Activated CD8-positive, alpha-beta memory T cell treated with anti-CD3 and anti-CD28 coated beads, Interleukin-2, amount 50 U/mL, for 24 hours (primary cell): ENCODE measurements around the gene NPFFR1.

Source experiments
- DNase-seq: peaks from one replicate; pipeline ENCODE4 v3.0.0-alpha.2; 2020; ENCODE audit errors: extremely low read depth

Gene NPFFR1, protein sequence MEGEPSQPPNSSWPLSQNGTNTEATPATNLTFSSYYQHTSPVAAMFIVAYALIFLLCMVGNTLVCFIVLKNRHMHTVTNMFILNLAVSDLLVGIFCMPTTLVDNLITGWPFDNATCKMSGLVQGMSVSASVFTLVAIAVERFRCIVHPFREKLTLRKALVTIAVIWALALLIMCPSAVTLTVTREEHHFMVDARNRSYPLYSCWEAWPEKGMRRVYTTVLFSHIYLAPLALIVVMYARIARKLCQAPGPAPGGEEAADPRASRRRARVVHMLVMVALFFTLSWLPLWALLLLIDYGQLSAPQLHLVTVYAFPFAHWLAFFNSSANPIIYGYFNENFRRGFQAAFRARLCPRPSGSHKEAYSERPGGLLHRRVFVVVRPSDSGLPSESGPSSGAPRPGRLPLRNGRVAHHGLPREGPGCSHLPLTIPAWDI

DNA sequence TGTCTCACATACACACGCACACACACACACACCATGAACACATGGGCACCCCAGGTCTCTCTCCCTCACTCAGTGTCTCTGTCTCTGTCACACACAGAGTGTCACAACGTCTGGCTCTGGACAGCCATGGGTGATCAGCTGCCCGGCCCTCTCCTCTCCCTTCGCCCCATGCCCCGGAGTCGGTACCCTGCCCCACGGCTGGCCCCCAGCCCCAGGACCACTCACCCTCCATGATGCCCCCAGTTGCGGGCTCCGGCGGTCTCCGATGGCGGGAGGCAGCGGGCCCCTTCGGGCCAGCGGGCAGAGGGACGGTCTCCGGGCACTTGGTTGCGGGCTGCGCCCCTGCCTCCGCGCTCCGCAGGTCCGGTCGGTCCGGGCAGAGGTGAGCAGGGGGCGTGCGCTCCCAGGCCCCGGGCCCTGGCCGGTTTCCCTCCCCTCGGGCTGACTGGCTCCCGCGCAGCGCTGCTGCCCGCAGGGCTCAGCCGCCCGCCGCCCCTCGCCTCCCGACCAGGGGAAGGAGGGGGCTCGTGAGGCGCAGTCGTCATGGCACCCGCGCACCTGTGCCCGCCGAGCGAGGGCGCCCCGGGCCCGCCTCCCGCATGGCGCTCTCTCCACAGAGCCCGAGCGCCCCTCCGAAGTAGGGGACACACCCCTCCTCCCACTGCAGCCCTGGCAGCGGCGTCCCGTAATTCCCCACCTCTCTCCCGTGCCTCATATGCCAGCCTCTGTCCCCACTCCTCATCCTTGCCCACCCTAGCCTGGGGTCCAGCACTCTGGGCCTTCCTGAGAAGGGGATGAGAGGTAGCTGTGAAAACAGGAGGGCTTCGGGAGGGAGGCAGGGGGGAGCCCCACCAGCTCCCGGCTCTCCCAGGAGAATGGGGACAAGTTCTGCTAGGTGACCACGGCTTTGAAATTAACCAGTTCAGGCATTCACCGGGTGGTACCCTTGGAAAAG, at the start of gene NPFFR1:
Gene NPFFR1, minus strand, starts transcription at position 560 of the 955 bp plus-strand sequence. Its CDS starts 328 bp downstream, at position 232.
- no peak for DNase-seq

DNA sequence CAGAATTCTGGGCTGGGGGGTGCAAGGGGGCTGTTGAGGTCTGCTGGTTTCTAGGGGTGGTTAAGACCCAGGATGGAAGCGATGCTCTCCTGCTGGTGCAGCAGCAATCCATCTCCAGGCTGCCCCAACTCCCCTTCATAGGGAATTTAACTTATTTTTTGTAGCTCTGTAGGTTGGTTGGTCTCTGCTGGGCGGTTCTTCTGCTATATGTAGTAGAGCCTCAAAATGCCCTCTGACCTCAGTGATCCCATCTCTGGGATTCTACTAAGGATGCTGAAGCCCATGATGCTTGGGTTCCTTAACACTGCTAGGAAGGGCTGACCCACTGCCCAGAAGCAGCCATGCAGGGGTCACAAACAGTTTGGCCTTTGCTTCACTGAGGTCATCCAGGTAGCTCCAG, 49.5 kb upstream of the NPFFR1 start:
- no peak for DNase-seq

DNA sequence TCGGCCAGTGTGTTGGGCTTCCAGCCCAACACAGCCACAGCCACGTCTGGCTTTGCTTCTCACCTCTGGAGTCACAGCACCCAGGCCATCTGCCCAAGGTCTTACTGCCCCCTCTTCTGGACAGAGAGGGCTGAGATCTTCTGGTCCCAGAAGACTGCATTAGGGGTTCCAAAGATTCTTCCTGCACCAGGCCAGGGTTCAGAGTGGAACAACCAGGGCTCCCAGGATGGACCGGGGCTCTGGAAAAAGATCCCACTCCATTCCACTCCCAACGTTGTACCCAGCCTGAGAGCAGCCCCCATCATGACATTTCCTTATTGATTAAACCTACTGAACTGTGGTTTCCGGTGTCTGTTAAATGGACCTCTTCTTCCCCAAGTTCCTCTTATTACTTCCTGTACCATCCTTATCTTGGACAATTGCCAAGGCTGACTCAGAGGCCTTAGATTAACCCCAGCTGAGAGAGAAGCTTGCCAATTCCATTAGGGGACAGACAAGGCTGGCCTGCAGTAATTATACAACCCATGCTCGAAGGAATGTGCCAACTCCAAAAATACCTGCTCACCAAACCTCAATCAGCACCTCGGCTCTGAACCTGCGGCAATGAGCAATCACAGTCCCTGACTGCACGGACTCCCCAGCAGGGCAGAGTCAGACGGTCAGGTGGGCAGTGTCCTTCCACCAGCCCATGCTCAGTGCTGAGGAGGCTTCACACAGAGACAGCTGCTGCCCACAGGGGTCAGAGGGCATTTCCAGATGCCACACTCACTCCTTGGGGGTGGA, 47.9 kb upstream of the NPFFR1 start:
- DNase-seq: no peak

DNA sequence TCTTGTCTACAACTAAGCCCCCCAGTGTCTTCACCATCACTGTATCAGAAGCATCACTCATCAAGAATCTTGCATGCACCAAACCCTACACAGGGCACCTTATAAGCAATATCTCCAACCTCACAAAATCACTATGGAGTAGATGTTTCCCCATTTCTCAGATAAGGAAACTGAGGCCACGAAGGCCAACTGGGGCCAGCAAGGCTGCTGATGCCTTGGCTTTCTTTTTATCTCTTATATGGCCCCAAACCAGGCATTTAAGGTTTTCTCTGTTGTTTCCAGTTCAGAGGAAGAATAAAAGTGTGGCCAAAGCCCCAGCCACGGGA, 47.3 kb upstream of the NPFFR1 start:
- DNase-seq: no peak

DNA sequence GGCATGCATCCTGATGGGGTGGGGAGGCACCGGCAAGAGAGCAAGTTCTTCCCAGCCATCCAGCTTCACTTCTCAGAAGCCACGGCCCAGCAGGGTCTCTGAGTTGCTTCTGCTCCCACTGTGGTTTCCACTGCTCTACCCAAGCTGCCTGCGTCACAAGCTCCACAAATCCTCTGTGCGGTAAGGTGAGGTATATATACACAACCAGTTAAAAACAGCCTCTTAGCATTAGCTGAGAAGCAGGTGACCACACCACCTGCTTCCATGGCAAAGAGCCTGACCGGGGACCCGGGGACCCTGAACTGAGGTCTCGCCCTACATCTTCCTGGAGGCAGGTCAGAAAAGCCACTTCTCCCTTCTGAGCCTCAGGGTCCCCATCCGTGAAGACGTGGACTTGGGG, 46.9 kb upstream of the NPFFR1 start:
- DNase-seq: no peak

DNA sequence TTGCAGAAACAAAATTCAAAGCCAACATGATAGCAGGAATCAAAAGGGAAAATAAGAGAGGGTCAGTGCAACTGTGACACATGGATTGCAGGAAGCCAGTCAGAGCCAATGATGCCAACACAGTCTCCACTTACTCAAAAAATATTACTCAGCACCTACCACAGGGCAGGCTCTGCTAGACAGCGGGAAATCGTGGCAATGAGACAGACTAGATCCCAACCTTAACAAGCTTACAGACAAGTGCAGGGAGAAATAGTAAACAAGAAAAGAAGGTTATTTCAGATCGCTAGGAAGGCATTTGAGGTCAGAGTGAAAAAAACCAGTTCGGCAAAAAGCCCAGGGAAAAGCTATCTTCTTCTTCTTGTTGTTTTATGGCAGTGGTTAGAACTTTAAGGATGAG, 45.2 kb upstream of the NPFFR1 start:
- DNase-seq: no peak

DNA sequence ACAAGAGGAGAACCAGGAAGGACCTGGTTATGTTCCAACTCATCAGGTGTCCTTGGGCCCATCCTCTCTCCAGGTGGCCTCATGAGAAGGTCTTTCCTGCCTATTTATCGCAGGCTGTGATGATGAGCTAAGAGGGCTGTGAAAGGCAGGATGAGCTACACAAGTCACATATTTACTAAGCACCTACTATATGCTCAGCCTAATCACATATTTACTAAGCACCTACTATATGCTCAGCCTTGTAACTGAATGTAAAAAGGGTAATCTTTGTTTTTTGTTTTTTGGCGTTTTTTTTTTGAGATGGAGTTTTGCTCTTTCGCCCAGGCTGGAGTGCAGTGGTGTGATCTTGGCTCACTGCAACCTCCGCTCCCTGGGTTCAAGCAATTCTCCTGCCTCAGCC, 44.2 kb upstream of the NPFFR1 start:
- no peak for DNase-seq

DNA sequence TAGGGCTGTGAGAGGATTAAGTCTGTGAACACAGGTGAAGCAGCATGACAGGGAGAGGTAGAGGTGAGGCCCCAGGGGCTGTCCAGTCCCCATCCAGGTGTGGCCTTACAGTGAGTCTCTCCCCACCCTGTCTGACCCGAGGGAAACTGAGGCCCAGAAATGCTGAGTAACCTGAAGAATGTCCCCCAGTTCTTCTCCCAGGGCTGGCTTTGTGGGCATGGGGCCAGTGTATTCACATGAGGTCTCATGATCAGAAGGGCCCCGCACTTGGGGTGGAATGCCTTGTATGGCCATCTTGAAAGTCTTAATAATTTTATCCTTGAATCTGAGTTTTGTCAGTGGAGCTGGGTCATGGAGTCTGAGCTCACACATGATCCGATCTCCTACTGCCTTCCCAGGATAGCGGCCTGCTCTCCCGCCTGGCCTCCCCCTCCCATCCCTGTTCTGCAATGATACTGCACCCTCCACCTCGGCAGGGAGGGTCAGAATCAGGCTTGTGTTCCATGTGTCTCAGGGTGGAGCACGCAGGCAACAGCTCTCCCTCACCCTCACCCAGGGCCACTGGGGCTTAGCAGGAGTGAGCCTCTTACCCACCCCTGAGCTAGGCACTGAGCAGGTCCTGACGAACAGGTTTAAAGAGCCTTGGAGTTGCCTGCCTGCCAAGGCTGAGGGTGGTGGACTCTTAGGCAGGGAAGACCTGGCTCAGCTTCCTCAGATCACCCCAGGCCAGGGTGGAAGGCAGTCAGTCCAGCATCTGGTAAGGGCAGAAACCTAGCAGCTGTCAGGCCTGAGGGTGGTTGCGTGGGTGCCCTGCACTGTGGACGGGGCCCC, 41.4 kb upstream of the NPFFR1 start:
- no peak for DNase-seq

DNA sequence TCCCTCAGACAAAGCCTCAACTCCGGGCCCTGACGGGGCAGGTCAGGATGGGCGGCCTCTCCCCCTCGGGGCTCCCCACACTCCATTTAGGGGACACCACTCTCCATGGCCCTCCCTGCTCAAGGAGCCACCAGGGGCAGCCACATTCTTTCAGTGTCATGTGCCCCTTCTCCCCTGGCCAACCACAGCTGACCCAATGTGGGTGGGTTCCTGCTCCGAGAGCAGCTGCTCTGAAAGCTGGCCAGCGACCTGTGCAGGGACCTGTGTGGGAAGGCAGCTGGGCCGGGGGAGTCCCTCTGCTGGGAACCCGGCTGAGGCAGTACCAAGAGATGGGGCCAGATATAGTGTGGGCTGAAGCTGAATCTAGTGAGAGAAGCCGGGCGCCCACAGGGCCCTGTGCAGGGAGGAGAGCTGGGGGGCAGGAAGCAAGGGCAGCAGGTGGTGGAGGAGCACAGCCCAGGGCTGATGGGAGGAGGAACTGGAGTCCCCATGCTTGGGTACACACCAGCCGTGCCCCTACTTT, 40.6 kb upstream of the NPFFR1 start:
- DNase-seq: no peak

DNA sequence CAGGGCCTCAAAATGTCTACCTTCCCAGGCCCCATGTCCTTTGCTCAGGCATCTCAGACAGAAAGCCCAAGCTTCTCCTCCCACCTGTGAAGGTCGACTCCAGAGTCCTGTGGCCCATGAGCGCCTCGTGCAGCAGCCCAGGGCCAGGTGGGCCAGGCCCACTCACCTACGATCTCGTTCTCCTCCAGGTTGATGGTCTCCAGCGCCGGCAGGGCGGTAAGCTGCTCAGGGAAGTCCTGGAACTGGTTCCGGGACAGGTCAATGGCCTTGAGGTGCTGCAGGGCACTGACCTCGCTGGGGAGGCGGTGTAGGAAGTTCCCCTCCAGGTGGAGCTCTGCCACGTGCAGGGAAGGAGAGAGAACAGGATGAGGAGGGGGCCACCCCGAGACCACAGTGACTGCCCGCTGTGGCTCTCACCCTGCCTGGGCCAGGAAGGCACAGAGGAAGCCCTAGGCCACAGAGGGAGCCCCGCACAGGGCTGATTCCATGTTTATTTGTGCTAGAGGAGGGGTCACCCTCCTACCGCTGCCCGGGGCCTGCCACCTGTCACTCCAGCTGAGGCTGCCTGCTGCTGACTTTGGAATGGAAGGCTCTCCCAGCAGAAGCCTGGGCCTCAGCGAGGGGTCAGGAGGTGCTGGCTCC, 40.0 kb upstream of the NPFFR1 start:
- DNase-seq: no peak

DNA sequence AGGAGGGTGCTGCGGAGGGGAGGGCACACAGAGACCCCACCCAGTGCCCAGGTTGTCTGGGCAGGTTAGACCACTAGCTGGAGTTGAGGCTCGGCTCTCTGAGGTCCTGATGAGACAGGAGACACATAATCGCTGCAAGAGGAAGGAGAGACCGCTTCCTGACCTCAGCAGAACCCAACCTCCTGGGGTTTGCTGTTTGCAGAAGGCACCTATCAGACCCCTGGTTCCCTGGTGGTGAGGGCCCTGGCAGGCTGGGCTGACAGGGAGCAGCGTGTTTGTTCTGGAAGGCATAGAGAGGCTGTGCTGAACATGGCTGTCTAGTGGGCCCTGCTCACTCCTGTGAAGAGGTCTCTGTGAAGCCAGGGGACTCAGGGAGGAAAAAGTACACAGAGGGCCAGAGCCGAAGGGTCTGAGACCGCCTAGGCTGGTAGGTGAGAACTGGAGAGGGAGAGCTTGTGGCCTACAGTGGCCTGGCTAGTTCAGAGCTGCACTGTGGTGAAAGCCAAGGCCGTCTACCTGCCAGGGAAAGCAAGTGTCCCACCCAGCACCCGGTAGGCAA, 39.4 kb upstream of the NPFFR1 start:
- DNase-seq: no peak

DNA sequence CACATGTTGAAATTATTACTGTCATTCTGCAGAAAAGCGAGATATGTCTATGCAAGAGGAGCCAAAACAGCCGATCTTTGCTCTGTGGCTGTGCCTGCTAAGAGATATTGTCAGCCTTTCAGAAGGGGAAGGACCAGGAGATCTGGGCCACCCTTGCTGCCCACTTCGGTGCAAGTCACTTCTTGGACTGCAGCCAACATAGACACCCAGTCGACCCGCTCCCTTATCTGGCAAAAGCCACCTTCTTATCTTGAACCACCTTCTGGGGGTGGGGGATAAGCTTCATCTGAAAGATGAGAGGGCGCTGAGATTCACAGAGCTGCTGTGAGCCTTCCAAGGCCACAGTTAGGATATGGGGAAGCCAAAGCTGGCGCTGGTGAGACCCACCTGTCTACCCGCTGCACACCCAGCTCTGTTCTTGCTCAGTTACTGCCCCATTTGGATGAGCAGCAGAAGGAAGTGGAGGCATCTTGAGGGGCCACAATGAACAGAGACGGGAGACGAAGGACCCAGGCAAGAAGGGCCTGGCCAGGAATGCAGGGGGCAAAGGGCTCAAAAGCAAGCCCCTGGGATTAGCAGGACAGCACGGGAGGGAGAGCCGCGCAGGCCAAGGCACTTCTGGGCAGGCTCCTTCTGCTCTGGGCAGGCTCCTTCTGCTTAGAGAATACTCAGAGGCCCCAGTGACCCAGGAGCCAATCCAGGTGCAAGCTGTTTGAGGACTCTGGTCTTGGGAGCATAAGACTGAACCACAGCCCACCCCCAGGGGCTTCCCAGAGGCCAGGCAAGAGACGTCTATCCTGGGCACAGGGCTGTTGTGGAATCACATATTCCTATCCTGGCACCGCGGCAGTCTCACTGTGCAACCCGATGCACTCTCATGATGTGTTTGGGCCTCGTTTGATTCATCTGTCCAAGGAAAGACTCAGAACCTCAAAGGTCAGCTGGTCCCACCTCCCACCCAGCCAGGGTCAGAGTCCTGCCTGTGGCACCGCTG, 38.4 kb upstream of the NPFFR1 start:
- DNase-seq: no peak

DNA sequence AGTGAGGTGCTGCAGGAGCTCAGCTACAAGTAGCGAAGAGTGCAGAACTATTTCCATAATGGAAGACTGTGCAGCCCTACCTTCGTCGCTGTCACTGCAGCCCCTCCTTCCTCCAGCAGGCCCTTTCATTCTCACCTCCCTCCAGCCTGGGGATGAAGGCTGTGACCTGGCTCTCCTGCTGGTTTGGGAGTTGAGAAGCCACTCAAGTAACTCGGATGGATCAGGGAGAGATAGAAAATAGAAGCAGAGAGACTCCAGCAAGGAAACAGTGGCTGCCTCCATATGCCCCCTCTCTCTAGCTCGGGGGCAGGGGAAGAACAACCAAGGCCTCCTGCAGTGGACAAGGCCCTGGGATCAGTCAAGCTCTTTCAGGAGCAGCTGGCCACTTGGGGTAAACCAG, 37.4 kb upstream of the NPFFR1 start:
- no peak for DNase-seq

DNA sequence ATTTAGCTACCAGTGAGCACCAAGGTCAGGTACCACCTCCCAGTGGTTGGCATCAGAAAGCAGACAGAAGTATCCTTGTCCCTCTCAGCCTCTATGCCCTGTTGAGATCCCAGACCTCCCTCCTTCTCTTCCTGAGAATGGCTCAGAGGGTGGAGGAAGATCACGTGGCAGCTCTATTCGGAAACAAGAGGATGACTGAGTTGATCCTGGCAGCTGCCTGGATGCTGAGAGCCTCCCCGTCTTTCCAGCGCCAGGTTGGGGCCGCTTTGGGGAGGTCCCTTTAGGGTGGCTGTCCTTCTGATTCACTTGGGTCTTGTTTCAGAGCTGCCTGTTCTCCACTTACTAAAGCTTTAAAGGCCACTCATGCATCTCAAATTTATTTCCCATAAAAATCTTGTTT, 36.9 kb upstream of the NPFFR1 start:
- no peak for DNase-seq

DNA sequence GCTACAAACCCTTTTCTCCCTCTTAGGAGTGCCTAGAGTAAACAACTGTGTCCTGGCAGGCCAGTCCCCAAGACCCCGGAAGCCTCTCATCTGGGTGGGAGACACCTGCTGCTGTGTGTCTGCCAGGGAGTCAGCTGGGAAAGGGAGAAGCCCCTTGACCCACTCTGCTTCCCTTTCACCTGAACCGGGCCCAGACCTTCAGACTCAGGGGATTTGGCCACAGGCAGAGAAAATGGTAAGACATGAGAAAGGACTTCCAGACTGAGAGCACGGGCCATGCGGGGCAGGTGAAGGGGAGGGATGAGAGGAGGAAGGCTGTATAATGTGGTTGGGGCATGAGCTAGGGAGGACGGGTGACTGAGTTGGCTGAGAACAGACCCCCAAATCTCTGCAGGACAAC, 36.0 kb upstream of the NPFFR1 start:
- no peak for DNase-seq

DNA sequence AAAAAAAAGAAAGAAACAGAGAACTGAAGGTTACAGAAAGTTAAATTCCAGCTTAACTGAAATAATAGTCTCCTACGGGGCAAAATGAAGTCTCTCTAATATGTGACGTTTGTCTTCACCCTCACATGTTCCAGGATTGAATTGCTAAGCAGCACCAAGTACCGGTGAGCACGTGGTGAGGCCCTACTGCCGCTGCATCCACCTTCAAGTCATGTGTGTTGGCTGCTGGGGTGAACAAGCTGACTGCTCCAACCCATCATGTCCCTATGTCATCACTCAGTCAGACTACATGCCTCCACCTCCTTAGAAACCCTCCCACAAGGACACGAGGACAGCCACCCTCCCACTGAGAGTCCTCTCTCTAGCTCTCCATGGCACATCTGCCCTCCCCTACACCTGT, 35.4 kb upstream of the NPFFR1 start:
- no peak for DNase-seq

DNA sequence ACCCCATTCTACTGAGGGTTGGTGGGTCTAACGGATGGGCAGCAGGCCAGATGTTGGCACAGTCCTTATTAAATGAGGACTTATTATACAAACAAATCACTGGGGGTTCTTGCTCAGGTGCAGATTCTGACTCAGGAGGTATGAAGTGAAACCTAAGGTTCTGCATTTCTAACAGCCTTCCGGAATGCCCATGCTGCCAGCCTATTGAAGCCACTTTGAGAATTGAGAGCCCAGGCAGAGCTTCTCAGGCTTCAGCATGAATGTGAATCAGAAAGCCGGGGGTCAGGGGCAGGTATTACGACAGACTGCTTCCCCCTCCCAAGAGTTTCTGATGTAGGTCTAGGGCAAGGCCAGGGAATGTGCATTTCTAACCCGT, 34.1 kb upstream of the NPFFR1 start:
- no peak for DNase-seq

DNA sequence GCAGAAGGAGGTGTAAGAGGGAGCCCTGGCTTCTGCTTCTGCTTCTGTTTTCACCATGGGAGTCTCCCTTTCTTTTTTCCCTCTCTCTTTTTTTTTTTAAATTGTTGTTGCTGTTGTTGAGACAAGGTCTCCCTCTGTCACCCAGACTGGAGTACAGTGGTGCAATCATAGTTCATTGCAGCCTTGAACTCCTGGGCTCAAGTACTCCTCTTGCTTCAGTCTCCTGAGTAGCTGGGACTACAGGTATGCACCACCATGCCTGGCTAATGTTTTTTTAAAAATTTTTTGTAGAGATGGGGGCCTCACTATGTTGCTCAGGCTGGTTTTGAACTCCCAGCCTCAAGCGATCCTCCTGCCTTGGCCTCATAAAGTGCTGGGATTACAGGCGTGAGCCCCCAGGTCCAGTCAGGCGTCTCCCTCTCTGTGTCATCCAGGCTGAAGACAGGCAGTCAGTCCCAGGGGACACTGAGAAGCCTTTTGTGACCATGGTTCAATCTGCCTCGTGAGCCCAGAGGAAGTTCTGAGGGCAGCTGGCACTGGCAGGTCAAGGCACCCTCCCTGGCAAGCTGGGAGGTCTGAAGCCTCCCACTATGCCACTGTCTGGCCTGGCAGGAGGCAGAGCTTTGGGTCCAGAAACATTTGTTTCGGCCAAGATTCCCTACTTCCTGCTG, 33.6 kb upstream of the NPFFR1 start:
- no peak for DNase-seq
